Panc1 (cell line): Measurements from ENCODE around the gene CREB3L2. TPM values are rescaled to one million over a fixed set of nuclear protein-coding genes. Genes with fewer than 3 reads are reported as not detected.

Experiments used
- ATAC-seq: fragments of 200-7000 bp; cut with Tn5 transposase; 2 replicates; pipeline ENCODE4 v1.9.1; 2020; ENCODE audit warnings: mild to moderate bottlenecking, moderate library complexity
- BruUV-seq: library from RNA; stranded (reverse); fragments of 400-500 nt; replicated peaks from 2 replicates; lab custom pipeline; 2021; lab: Mats Ljungman, UMichigan
- CTCF ChIA-PET: fragments of 300-600 bp; sonication (Branson Sonifier 250); formaldehyde crosslinking; loops from one replicate; lab custom pipeline; 2022; ENCODE audit warnings: antibody characterized with exemption; lab: Charles Lee
- POLR2A ChIA-PET: fragments of 300-600 bp; sonication (Branson Sonifier 250); formaldehyde crosslinking; loops from one replicate; lab custom pipeline; 2022; ENCODE audit warnings: antibody characterized with exemption; lab: Charles Lee
- DNase-seq: peaks from one replicate; pipeline ENCODE4 v3.0.0-alpha.2; 2010; ENCODE audit warnings: low read depth, low spot score
- H3K27ac ChIP-seq: 2 replicates; pipeline ENCODE4 v1.5.1; 2011; ENCODE audit warnings: mild to moderate bottlenecking, low read length, inconsistent platforms
- H3K27me3 ChIP-seq: fragments of 200-500 bp; sonication (Bioruptor generic); 2 replicates; pipeline ENCODE4 v1.6.0; 2014; ENCODE audit warnings: low read length, inconsistent platforms; ENCODE audit not compliant: control insufficient read depth, insufficient read depth
- H3K36me3 ChIP-seq: fragments of 200-500 bp; sonication (Bioruptor generic); 2 replicates; pipeline ENCODE4 v1.5.1; 2014; ENCODE audit warnings: inconsistent platforms, mild to moderate bottlenecking, low read length, moderate library complexity; ENCODE audit not compliant: control insufficient read depth, insufficient read depth
- H3K4me1 ChIP-seq: 2 replicates; pipeline ENCODE4 v1.5.1; 2011; ENCODE audit warnings: inconsistent platforms, mild to moderate bottlenecking, low read length, moderate library complexity; ENCODE audit not compliant: control insufficient read depth, insufficient read depth
- H3K4me3 ChIP-seq, 2 experiments: 2 replicates each; pipeline ENCODE4 v1.5.1; 2011 to 2012; ENCODE audit warnings: low read depth in 2 of 2, low read length in 2 of 2, mild to moderate bottlenecking in 2 of 2, inconsistent platforms in 1 of 2, moderate library complexity in 1 of 2
- H3K9me3 ChIP-seq: fragments of 200-500 bp; sonication (Bioruptor generic); 2 replicates; pipeline ENCODE4 v1.5.1; 2014; ENCODE audit warnings: low read depth, mild to moderate bottlenecking, inconsistent platforms, low read length, moderate library complexity; ENCODE audit not compliant: control insufficient read depth, insufficient read depth
- POLR2AphosphoS5 ChIP-seq: IDR thresholded peaks from 2 replicates; pipeline ENCODE4 v1.6.1; 2012; ENCODE audit warnings: mild to moderate bottlenecking, low read depth, low read length, moderate library complexity
- SIN3A ChIP-seq: IDR thresholded peaks from 2 replicates; pipeline ENCODE4 v1.6.1; 2012; ENCODE audit warnings: low read depth, mild to moderate bottlenecking, low read length, moderate library complexity, borderline replicate concordance; ENCODE audit not compliant: insufficient read depth
- TCF7L2 ChIP-seq: IDR thresholded peaks from 2 replicates; pipeline ENCODE4 v1.6.1; 2011; ENCODE audit warnings: mild to moderate bottlenecking, low read depth, low read length, inconsistent platforms
- in situ Hi-C: cut with HindIII; loops from 2 replicates; pipeline ENCODE4 v1.10.0; 2016; ENCODE audit warnings: low sequenced_read_pairs, low pct_unique_long_range_greater_than_20kb
- intact Hi-C: fragments of 100-400 bp; cut with micrococcal nuclease; formaldehyde crosslinking; loops from one replicate; pipeline ENCODE4 v1.10.0; 2022; ENCODE audit not compliant: unreplicated experiment
- total RNA-seq: library from RNA; stranded (reverse); gene quantifications from one replicate; pipeline ENCODE4 v1.2.1, GENCODE V29; 2021; ENCODE audit not compliant: unreplicated experiment
- TF ChIP-seq, protein P1 (sequence below): fragments of 450-650 bp; IDR thresholded peaks from 2 replicates; pipeline ENCODE4 v1.5.1; 2017; ENCODE audit warnings: mild to moderate bottlenecking
- TF ChIP-seq, protein P2 (sequence below), 2 experiments: IDR thresholded peaks; 2 replicates each; pipeline ENCODE4 v1.6.1; 2011 to 2012; ENCODE audit warnings: low read depth in 2 of 2, control low read depth in 1 of 2, low read length in 1 of 2, mild to moderate bottlenecking in 1 of 2, moderate library complexity in 1 of 2; ENCODE audit not compliant: insufficient read depth in 1 of 2

CREB3L2 gene
- total RNA-seq, 1 experiment from 2014 or later: 22.7 TPM

DNA sequence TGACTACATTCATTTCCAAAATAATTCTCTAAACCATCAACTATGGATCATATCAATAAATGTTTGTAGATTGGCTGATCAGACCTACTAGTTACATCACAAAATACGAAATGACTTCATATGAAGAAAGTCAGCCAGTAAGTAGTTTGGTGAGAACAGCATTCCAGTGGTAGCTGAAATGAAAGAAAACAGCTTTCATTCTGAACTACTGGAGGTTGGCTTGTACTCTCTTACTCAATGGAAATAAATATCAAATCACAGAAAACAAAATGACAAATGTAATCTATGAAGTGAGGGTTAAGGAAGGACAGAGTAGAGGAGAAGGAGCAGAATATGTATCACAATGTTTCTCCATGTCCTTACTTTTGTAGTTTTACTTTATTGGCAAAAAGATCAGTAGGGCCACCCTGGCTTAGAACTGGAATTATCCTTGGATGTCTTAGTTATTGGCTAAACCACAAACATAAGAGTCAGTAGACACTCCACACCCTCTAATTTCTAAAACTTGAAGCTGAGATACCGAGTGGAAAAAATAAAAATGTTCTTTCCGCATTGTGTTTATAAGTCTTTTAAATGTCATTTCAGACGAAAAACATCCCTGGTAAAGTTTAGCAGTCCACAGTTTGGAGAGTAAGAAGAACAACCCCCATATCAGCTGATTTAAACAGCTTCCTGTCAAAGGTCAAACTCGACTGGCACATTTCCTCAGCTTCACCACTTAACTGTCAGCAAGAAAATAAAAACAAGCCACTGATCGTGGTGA is 81.1 kb downstream of the CREB3L2 start:
- intact Hi-C loops: no loop called here
- H3K4me3 ChIP-seq: no peak overlapping the region

DNA sequence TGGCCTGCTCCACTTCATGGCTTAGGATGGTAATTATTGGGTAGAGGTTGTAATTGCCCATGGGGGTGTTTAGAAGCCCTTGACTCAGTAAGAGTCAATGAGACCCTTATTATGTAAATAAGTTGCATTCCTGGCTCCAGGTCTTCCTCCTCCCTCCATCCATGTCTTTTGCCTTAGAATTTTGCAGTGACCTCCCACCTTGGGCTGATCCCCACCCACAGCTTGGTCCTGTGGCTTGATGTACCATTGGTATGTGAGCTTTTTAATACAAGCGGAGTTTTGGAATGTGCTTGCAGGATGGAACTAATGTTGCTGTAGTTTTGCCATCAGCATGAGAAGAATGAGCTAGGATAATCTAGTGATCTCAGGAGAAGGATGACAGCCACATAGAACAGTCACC is 81.9 kb downstream of the CREB3L2 start:
- Histone ChIP-seq H3K27me3 (no peaks in the 10 kb centered on the region), H3K9me3 (no peaks in the 10 kb centered on the region), H3K36me3 (no peaks in the 10 kb centered on the region), H3K27ac (no peak overlapping the region), H3K4me1 (no peaks in the 10 kb centered on the region), H3K4me3 (no peak overlapping the region)
- DNase-seq (no peak), ATAC-seq (no peak)
- intact Hi-C loops: no loop called here
- ChIA-PET CTCF (no interaction called here), POLR2A (no interaction called here)
- no TSS peak for BruUV-seq
- TF ChIP-seq POLR2AphosphoS5 (no peak), TCF7L2 (no peak), SIN3A (no peak)
- TF ChIP-seq, protein P1, sequence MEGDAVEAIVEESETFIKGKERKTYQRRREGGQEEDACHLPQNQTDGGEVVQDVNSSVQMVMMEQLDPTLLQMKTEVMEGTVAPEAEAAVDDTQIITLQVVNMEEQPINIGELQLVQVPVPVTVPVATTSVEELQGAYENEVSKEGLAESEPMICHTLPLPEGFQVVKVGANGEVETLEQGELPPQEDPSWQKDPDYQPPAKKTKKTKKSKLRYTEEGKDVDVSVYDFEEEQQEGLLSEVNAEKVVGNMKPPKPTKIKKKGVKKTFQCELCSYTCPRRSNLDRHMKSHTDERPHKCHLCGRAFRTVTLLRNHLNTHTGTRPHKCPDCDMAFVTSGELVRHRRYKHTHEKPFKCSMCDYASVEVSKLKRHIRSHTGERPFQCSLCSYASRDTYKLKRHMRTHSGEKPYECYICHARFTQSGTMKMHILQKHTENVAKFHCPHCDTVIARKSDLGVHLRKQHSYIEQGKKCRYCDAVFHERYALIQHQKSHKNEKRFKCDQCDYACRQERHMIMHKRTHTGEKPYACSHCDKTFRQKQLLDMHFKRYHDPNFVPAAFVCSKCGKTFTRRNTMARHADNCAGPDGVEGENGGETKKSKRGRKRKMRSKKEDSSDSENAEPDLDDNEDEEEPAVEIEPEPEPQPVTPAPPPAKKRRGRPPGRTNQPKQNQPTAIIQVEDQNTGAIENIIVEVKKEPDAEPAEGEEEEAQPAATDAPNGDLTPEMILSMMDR: no peak
- TF ChIP-seq, protein P2, sequence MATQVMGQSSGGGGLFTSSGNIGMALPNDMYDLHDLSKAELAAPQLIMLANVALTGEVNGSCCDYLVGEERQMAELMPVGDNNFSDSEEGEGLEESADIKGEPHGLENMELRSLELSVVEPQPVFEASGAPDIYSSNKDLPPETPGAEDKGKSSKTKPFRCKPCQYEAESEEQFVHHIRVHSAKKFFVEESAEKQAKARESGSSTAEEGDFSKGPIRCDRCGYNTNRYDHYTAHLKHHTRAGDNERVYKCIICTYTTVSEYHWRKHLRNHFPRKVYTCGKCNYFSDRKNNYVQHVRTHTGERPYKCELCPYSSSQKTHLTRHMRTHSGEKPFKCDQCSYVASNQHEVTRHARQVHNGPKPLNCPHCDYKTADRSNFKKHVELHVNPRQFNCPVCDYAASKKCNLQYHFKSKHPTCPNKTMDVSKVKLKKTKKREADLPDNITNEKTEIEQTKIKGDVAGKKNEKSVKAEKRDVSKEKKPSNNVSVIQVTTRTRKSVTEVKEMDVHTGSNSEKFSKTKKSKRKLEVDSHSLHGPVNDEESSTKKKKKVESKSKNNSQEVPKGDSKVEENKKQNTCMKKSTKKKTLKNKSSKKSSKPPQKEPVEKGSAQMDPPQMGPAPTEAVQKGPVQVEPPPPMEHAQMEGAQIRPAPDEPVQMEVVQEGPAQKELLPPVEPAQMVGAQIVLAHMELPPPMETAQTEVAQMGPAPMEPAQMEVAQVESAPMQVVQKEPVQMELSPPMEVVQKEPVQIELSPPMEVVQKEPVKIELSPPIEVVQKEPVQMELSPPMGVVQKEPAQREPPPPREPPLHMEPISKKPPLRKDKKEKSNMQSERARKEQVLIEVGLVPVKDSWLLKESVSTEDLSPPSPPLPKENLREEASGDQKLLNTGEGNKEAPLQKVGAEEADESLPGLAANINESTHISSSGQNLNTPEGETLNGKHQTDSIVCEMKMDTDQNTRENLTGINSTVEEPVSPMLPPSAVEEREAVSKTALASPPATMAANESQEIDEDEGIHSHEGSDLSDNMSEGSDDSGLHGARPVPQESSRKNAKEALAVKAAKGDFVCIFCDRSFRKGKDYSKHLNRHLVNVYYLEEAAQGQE (IDR thresholded peaks at IDR 0.05; ENCODE audit: insufficient read depth in 1 of 2, low read depth in 2 of 2, low read length in 1 of 2): no peak
- in situ Hi-C loops: no loop called here

More for the DNA sequence above, 81.1 kb downstream of the CREB3L2 start:
- no peak overlapping the region for H3K27ac ChIP-seq
- H3K4me1 ChIP-seq: no peaks in the 10 kb centered on the region
- no TSS peak for BruUV-seq
- in situ Hi-C loops: no loop called here
- no peaks in the 10 kb centered on the region for H3K9me3 ChIP-seq
- ATAC-seq (no peak), DNase-seq (no peak)
- ChIA-PET POLR2A (interaction anchor here (0.6 kb wide), 1 partner anchor 603 kb away, joined by 3 read pairs; no protein-coding TSS in a partner anchor), CTCF (no interaction called here)
- H3K27me3 ChIP-seq: no peaks in the 10 kb centered on the region
- H3K36me3 ChIP-seq: no peaks in the 10 kb centered on the region
- TF ChIP-seq TCF7L2 (no peak), POLR2AphosphoS5 (no peak)
- TF ChIP-seq, protein P1: no peak
- TF ChIP-seq, protein P2 (IDR thresholded peaks at IDR 0.05; ENCODE audit: insufficient read depth in 1 of 2, low read depth in 2 of 2, low read length in 1 of 2): no peak
